Ramos (cell line): Measurements from ENCODE around the gene ATP1A2.

ENCODE experiments used
- in situ Hi-C: fragments of 300-500 bp; cut with MboI; formaldehyde crosslinking; loops from one replicate; pipeline ENCODE4 v1.14.3; 2022; ENCODE audit warnings: low sequenced_read_pairs; ENCODE audit not compliant: unreplicated experiment

ATP1A2 gene

DNA sequence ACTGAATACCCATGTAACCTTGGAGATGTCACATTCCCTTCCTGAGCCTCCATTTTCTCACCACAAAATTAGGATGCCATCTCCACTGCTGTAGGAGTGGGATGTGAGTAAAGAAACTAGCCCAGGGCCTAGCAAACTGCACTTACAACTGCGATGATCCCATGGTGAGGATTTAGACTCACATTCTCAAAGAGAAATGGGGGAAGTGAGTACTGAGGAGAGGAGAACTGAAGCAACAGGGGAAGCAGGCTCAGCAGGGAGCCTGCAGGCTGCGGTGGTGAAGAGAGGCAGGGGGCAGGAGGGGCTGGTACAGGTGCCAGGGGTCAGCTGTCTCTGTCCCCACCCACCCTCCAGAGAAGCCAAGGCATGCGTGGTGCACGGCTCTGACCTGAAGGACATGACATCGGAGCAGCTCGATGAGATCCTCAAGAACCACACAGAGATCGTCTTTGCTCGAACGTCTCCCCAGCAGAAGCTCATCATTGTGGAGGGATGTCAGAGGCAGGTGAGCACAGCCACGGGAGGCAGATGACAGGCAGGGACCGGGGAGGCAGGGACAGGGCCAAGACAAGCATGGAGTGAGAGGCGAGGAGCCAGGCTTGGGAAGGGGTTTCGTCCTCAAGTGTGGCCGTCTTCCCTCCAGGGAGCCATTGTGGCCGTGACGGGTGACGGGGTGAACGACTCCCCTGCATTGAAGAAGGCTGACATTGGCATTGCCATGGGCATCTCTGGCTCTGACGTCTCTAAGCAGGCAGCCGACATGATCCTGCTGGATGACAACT, 19.4 kb downstream of the ATP1A2 start:
- in situ Hi-C loops, result no loop called here

DNA sequence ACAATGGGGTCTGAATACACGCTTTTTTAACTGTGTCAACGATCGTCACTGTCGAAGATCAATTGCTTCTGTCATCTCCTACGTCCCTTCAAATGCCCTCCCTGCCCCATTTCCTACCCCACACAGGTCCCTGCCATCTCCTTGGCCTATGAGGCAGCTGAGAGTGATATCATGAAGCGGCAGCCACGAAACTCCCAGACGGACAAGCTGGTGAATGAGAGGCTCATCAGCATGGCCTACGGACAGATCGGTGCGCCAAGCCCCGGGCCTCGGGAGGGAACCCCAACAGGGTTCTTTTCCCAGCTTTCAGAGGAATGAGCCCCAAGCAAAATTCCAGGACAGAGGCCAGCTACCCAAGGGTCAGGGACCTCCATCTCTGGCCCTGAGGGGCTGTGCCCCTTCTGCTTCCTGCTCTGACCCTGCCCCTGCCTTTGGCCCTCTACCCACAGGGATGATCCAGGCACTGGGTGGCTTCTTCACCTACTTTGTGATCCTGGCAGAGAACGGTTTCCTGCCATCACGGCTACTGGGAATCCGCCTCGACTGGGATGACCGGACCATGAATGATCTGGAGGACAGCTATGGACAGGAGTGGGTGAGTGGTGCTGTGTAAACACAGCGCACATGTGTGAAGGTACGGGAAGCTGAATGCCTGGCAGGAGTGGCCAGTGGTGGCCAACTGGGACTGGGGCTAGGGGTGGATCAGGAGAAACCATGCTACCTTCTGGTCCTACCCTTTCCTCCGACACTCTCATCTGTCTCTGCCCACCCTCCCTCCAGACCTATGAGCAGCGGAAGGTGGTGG, 20.8 kb downstream of the ATP1A2 start:
- in situ Hi-C loops, result no loop called here

- in situ Hi-C loops, result no loop called here
Measured at GRCh38 chr1:160136926-160137200, 21.3 kb downstream of the ATP1A2 start.

DNA sequence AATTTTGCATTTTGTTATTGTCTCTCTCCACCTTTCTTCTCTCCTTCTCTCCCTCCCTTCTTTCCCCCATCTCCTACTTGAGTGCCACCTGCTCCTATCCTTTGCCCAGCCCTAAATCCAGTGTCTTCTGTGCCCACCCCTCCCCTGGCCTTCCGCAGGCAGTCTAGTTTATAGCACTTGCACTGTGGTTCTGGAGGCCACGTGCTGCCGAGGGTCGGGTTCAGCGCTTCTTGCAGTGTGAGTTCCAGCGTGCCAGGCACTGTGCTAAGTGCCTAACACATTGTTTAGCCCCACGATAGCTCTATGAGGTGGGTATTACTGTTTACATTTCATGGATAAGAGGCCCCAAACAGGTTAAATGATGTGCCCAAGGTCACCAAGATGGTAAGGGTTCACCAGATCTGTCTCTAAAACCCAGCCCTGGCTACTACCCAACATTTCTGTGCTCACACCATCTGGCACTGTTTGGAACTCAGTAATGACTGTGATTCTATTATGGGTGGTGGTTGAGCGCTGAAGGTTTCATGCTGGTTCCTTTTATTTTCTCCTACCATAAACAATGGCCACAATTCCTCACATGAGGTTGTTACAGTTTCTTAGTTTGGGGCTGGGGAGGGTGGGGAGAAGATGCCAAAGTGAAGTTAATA, 21.8 kb downstream of the ATP1A2 start:
- in situ Hi-C loops, result no loop called here

- in situ Hi-C loops, result no loop called here
Measured at GRCh38 chr1:160139840-160140239, 24.3 kb downstream of the ATP1A2 start.

- in situ Hi-C loops, result no loop called here
Measured at GRCh38 chr1:160143695-160144094, 28.1 kb downstream of the ATP1A2 start.

DNA sequence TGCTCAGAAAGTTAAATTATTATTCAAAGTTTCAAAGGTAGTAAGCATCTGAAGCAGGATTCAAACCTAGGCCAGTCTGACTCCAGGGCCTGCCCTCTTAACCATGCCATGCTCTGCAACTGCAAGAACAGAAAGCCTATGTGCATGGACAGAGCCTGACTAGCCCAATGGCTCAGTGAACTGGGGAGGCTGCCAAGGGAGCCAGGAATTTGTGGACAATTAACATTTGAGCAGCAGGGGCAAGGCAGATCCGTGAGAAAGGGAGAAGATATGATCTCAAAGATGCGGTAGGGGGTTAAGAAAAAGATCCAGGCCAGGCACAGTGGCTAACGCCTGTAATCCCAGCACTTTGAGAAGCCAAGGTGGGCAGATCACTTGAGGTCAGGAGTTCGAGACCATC, 29.4 kb downstream of the ATP1A2 start:
- in situ Hi-C loops, result no loop called here

GRCh38 chr1:160146107-160146506, 30.5 kb downstream of the ATP1A2 start:
- in situ Hi-C loops, result no loop called here

- in situ Hi-C loops, result no loop called here
Measured at GRCh38 chr1:160148121-160148520, 32.6 kb downstream of the ATP1A2 start.

DNA sequence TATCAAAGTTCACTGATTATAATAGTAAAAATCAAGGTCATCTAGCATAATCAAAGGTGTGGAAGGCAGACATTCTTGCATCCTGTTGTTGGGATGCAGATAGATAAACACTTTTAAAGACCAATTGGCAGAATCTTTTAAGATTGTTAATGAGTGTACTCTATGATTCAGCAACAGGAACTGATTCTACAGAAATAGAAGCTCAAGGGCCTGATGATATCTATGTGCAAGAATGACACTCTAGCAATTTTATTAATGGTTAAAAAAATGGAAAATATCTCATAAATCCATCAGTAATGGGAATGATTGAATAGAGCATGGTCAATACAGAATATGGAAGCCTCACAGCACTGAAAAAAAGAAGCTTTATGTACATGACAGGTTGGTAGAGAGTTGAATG, 33.7 kb downstream of the ATP1A2 start:
- in situ Hi-C loops, result no loop called here

- in situ Hi-C loops, result no loop called here
Measured at GRCh38 chr1:160149716-160150115, 34.2 kb downstream of the ATP1A2 start.

DNA sequence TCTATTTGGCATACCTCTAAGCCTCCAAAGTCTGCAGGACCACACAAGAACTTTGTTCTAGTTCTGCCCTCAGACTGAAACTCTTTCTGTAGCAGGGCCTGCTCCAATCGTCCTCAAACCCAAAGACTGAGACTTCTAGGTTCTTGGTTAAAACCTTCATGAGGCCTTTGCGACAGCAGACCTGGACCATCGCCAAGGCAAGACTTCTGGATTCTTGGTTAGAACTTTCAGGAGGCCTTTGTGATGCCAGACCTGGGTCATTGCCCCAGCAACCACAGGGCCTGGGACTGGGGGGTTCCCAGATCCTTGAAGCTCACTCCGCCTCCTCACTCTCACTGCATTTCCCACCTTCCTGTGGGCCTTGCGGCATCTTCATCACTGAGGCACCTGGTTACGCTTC, 35.7 kb downstream of the ATP1A2 start, which contains the start of gene ATP1A4:
ATP1A4 (plus strand) TSS at position 301 of the 400 bp plus-strand sequence. CDS start 438 bp downstream, outside the sequence.
- in situ Hi-C loops, result no loop called here

- in situ Hi-C loops, result no loop called here
Measured at GRCh38 chr1:160154790-160155189, 39.2 kb downstream of the ATP1A2 start.

GRCh38 chr1:160156361-160156760, 40.8 kb downstream of the ATP1A2 start:
- in situ Hi-C loops, result no loop called here

DNA sequence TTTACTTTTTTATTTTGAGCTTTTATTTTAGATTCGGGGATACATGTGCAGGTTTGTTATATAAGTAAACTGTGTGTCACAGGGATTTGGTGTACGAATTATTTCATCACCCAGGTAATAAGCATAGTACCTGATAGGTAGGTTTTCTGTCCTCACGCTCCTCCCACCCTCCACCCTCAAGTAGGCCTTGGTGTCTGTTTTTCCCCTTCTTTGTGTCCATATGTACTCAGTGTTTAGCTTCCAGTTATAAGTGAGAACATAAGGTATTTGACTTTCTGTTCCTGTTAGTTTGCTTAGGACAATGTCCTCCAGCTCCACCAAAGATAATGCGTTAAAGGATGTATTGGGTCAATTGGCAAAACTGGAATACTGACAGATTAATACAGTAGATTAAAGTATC, 41.6 kb downstream of the ATP1A2 start:
- in situ Hi-C loops, result no loop called here

DNA sequence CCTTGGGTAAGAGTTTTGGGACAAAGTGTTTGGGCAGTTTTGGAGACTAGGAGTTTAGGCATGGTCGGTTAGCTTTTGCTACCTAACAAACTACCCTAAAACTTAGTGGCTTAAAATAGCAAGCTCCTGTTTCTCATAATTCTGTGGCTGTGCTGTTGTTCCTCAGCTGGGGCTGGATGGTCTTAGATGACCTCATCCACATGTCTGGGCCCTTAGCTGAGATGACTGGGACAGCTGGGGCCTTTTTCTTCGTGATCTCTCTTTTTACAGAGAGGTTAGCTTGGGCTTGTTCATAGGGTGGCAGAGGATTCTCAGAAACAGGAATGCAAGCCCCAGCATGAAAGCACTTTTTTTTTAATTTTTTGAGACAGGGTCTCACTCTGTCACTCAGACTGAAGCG, 42.5 kb downstream of the ATP1A2 start:
- in situ Hi-C loops, result no loop called here

DNA sequence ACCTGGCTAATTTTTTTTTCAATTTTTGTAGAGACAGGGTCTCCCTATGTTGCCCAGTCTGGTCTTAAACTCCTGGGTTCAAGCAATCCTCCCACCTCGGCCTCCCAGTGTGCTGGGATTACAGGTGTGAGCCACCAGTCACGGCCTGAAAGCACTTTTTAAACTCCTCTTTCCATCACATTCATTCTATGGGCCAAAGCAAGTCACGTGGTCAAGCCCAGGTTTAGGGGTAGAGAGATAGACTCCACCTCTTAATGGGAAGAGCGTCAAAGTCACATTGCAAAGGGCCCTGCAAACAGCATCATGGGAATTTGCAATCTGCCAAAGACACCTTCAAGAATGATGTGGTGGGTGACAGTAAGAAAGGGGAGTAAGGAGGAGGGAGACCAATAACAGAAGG, 43.0 kb downstream of the ATP1A2 start:
- in situ Hi-C loops, result no loop called here

GRCh38 chr1:160159846-160160245, 44.3 kb downstream of the ATP1A2 start:
- in situ Hi-C loops, result no loop called here

DNA sequence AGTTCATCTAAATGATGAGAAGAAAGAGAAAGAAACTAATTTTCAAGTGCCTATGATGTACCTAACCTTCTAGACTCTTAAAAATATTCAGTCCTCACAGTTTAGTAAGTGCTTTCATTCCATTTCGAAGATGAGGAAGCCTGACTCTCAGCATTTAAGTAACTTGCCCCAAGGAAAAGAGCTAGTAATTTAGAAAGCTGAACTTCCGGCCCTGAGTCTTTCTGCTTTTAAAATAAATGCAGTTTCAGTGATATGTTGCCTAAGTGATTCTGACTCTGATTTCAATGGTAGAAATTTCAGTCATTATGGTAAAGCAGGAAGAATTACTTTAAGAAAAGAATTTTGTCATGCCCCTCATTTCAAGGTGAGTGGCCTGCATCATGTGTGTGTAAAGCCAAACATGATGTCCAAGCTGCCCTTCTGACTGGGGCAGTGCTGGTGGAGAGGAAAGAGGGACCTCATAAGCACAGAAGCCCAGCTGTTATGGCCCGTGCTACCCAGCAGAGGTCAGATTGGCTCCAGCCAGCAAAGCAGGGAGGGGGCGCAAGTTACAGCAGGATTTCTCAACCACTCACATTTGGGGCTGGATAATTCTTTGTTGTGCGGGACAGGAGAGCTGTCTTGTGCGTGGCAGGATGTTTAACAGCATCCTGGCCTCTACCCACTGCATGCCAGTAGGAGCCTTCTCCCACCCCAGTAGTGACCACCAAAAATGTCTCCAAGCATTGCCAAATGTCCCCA, 46.6 kb downstream of the ATP1A2 start:
- in situ Hi-C loops, result no loop called here

GRCh38 chr1:160162931-160163330, 47.4 kb downstream of the ATP1A2 start:
- in situ Hi-C loops, result no loop called here

DNA sequence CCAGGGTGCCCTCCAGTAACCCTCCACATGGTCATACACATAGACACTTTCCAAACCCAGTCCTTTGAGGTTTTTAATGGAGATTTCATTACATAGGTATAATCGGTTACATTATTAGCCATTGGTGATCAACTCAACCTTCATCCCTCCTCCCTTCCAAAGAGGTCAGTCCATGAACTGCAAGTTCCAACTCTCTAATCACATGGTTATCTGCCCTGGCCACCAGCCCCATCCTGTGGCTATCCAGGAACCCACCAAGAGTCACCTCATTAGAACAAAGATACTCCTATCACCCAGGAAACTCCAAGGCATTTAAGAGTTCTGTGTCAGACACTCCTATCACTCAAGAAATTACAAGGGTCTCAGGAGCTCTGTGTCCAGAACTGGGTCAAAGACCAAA, 48.1 kb downstream of the ATP1A2 start:
- in situ Hi-C loops, result no loop called here
